Measurements from ENCODE around the gene FSTL4.

DNA sequence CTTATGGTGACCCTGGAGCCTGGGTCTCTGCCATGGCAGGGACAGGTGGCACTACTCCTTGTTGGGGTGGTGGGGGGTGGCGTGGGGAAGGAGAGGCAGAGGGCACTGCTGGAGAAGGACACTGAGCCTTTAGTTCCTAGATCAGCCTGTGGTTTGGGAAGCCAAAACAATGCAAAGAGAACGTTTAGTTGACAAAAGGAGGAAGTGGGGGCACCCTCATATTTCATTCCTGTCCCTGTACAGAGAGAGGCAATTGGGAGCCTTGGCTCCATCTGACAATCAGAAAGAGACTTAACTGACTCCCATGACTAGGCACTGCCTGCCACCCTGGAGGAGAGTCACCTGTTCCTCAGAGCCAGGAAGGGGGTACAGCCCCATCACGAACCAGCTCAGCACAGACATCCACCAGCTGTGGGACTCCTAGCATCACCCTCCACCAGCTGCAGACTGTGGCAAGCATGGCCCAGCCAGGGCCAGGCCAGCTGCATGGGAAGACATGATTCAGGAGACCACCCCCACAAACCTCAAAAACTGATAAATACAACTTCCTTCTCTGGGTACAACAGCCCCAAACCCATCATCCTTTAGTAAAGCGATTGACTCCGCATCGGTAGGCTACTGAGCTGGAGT, 303.1 kb downstream of the FSTL4 start:
- TF ChIP-seq POLR2A (IDR thresholded peaks at IDR 0.05): no peak
- TF ChIP-seq, protein P1, sequence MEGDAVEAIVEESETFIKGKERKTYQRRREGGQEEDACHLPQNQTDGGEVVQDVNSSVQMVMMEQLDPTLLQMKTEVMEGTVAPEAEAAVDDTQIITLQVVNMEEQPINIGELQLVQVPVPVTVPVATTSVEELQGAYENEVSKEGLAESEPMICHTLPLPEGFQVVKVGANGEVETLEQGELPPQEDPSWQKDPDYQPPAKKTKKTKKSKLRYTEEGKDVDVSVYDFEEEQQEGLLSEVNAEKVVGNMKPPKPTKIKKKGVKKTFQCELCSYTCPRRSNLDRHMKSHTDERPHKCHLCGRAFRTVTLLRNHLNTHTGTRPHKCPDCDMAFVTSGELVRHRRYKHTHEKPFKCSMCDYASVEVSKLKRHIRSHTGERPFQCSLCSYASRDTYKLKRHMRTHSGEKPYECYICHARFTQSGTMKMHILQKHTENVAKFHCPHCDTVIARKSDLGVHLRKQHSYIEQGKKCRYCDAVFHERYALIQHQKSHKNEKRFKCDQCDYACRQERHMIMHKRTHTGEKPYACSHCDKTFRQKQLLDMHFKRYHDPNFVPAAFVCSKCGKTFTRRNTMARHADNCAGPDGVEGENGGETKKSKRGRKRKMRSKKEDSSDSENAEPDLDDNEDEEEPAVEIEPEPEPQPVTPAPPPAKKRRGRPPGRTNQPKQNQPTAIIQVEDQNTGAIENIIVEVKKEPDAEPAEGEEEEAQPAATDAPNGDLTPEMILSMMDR (IDR thresholded peaks at IDR 0.05): no peak

Data from prostate gland (tissue), 2 donors.